Endothelial cell of umbilical vein (primary cell): ENCODE data around the gene HHIP. TPM values are rescaled to one million over a fixed set of nuclear protein-coding genes. Genes with fewer than 3 reads are reported as not detected.

Source experiments
- BruUV-seq: library from RNA; stranded (reverse); fragments of 400-500 nt; replicated peaks from 2 replicates; lab custom pipeline; 2021; lab: Mats Ljungman, UMichigan
- CTCF ChIA-PET: fragments of 300-600, 350-600 bp; sonication (Branson Sonifier 250); formaldehyde crosslinking; loops from one replicate; lab custom pipeline; 2021; ENCODE audit warnings: antibody characterized with exemption, inconsistent platforms; lab: Charles Lee
- POLR2A ChIA-PET: fragments of 300-600, 350-600 bp; sonication (Branson Sonifier 250); formaldehyde crosslinking; loops from one replicate; lab custom pipeline; 2021; ENCODE audit warnings: antibody characterized with exemption, inconsistent platforms; lab: Charles Lee
- DNase-seq: peaks from one replicate; pipeline ENCODE4 v3.0.0-alpha.2; 2011; ENCODE audit warnings: low read depth, low spot score
- FAIRE-seq: peaks from 2 replicates; lab custom pipeline; 2011; peaks lifted over from hg19 to GRCh38; lab: Jason Lieb, UNC
- H2AFZ ChIP-seq: 2 replicates; pipeline ENCODE4 v1.6.0; 2012; ENCODE audit warnings: low read depth, low read length, control low read depth, inconsistent platforms
- H3K27ac ChIP-seq: 2 replicates; pipeline ENCODE4 v1.5.1; 2011; ENCODE audit warnings: low read depth, mild to moderate bottlenecking, control low read depth, low read length, moderate library complexity; ENCODE audit not compliant: insufficient read depth
- H3K27me3 ChIP-seq, 2 experiments: 2 replicates each; pipeline versions ENCODE4 v1.6.0 to v1.6.1; 2011; ENCODE audit warnings: low read length in 2 of 2, mixed read lengths in 1 of 2; ENCODE audit not compliant: control insufficient read depth in 2 of 2, insufficient read depth in 2 of 2
- H3K36me3 ChIP-seq, 2 experiments: 2 replicates in 1 of 2; 3 replicates in 1 of 2; pipeline ENCODE4 v1.5.1; 2011; ENCODE audit warnings: low read length in 2 of 2, mild to moderate bottlenecking in 1 of 2, moderate library complexity in 1 of 2; ENCODE audit not compliant: control insufficient read depth in 2 of 2, insufficient read depth in 2 of 2; ENCODE audit errors: extremely low read depth in 1 of 2
- H3K4me1 ChIP-seq: 3 replicates; pipeline ENCODE4 v1.5.1; 2011; ENCODE audit warnings: mild to moderate bottlenecking, low read length; ENCODE audit not compliant: control insufficient read depth, insufficient read depth; ENCODE audit errors: extremely low read depth
- H3K4me2 ChIP-seq: 2 replicates; pipeline ENCODE4 v1.6.1; 2011; ENCODE audit warnings: low read length, control low read depth, mixed read lengths; ENCODE audit not compliant: insufficient read depth
- H3K4me3 ChIP-seq, 3 experiments: fragments of 200-600 bp in 1 of 3; sonication (generic), shearing (Covaris generic) in 1 of 3; replicated peaks in 1 of 3; 2 replicates each; pipeline ENCODE4 v1.5.1; 2011 to 2016; ENCODE audit warnings: control low read depth in 3 of 3, low read length in 3 of 3, mild to moderate bottlenecking in 2 of 3, inconsistent platforms in 1 of 3, low read depth in 1 of 3, moderate library complexity in 1 of 3; ENCODE audit not compliant: insufficient read depth in 1 of 3
- H3K79me2 ChIP-seq: 2 replicates; pipeline ENCODE4 v1.6.0; 2012; ENCODE audit warnings: low read length, inconsistent platforms; ENCODE audit not compliant: control insufficient read depth, insufficient read depth
- H3K9ac ChIP-seq: replicated peaks from 2 replicates; pipeline ENCODE3; 2011; ENCODE audit warnings: low read length, control low read depth; ENCODE audit not compliant: insufficient read depth; ENCODE audit errors: extremely low read depth
- H3K9me1 ChIP-seq: replicated peaks from 3 replicates; pipeline ENCODE4 v1.6.0; 2011; ENCODE audit warnings: mild to moderate bottlenecking, low read length; ENCODE audit not compliant: control insufficient read depth, insufficient read depth; ENCODE audit errors: extremely low read depth
- H3K9me3 ChIP-seq: replicated peaks from 2 replicates; pipeline ENCODE4 v1.5.1; 2012; ENCODE audit warnings: low read length, inconsistent platforms; ENCODE audit not compliant: control insufficient read depth, insufficient read depth
- H4K20me1 ChIP-seq: replicated peaks from 2 replicates; pipeline ENCODE3; 2011; ENCODE audit warnings: mild to moderate bottlenecking, low read length; ENCODE audit not compliant: control insufficient read depth, insufficient read depth; ENCODE audit errors: extremely low read depth
- EZH2 ChIP-seq: IDR thresholded peaks from 2 replicates; pipeline ENCODE4 v1.6.1; 2012; ENCODE audit warnings: borderline replicate concordance, low read depth, mild to moderate bottlenecking, moderate library complexity, low read length, inconsistent platforms; ENCODE audit not compliant: severe bottlenecking
- FOS ChIP-seq: IDR thresholded peaks from 2 replicates; pipeline ENCODE4 v1.6.1; 2011; ENCODE audit warnings: mild to moderate bottlenecking, low read length, moderate library complexity, borderline replicate concordance; ENCODE audit not compliant: insufficient read depth
- GATA2 ChIP-seq: IDR thresholded peaks from 2 replicates; pipeline ENCODE4 v1.7.0; 2011; ENCODE audit warnings: low read depth, mild to moderate bottlenecking, moderate library complexity, mixed read lengths, low read length; ENCODE audit not compliant: insufficient read length, insufficient read depth
- MYC ChIP-seq: IDR thresholded peaks from one replicate; pipeline ENCODE4 v1.6.1; 2011; ENCODE audit warnings: mild to moderate bottlenecking, low read depth, low read length
- POLR2A ChIP-seq: IDR thresholded peaks from 2 replicates; pipeline ENCODE4 v1.6.1; 2012; ENCODE audit warnings: low read depth, mild to moderate bottlenecking, control low read depth, low read length
- POLR2AphosphoS5 ChIP-seq: IDR thresholded peaks from 2 replicates; pipeline ENCODE4 v1.6.1; 2012; ENCODE audit warnings: low read depth, mild to moderate bottlenecking, control low read depth, low read length, moderate library complexity; ENCODE audit not compliant: insufficient read depth
- dilution Hi-C: fragments of 300-500 bp; cut with MboI; formaldehyde crosslinking; loops from one replicate; pipeline ENCODE4 v1.15.0; 2019; ENCODE audit warnings: low sequenced_read_pairs; ENCODE audit not compliant: extremely low pct_ligation_motif_present
- intact Hi-C: fragments of 100-400 bp; cut with micrococcal nuclease; formaldehyde crosslinking; loops from one replicate; pipeline ENCODE4 v1.10.0; 2022
- polyA plus RNA-seq, 4 experiments: library from polyadenylated mRNA; depleted of rRNA in 3 of 4; stranded (reverse) in 3 of 4; unstranded in 1 of 4; fragments of >200 nt; gene quantifications; 2 replicates each; pipeline versions ENCODE4 v1.2.1 to v1.2.3, GENCODE V29; 2011 to 2012; ENCODE audit warnings: missing spikeins in 1 of 4
- total RNA-seq: library from RNA; stranded (reverse); gene quantifications from 2 replicates; pipeline ENCODE4 v1.2.3, GENCODE V29; 2021
- TF ChIP-seq, protein P1 (sequence below): IDR thresholded peaks from 2 replicates; pipeline ENCODE4 v1.6.1; 2011; ENCODE audit not compliant: insufficient read depth, insufficient read length

HHIP gene
- total and polyA plus RNA-seq, 2 donors (not counting 3 experiments of a cell fraction or from before 2014, with no cell fraction given), result 239 to 971 TPM

DNA sequence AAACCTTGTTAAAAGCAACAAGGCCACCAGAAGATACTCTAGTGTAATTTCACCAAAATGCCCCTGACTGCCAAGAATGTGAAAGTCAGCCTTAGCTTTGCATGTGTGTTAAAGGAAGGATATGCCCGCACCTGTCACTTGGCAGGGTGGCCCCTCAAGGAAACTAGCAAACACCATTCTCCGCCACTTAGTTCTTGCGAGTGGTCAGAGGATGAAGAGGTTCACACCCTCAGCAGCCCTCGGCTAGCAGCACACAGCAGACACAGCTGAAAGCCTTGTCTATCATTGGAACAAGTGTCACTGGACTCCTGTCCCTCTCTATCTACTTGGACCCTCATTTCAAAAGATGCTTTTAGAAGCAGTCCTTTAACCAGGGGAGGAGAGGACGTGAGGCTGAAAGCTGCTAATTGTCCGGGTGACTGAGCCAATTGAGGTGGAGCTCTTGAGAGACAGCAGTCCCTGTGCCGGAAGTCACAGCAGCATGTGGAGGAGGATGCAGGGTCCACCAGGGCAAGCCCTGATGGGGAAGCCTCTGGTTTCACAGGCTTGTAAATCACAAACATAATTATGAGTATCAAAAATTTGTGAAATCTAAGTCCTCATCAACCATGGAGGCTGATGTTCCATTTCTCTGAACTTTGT lies 18.0 kb downstream of the HHIP start:
- BruUV-seq, result no TSS peak
- intact Hi-C loops (no loop called here), dilution Hi-C loops (no loop called here)
- TF ChIP-seq EZH2 (no peak), MYC (no peak), GATA2 (no peak), POLR2A (no peak), POLR2AphosphoS5 (peak; percentile 37), FOS (no peak)
- no peak for DNase-seq
- no peak overlapping the region for H2AFZ ChIP-seq
- H3K79me2 ChIP-seq, result peaks cover 85% of the 10 kb centered on the region
- ChIA-PET CTCF (no interaction called here), POLR2A (no interaction called here)
- no peak overlapping the region for H3K4me2 ChIP-seq
- H3K27me3 ChIP-seq, result no peaks in the 10 kb centered on the region
- no peak overlapping the region for H3K9ac ChIP-seq
- H3K4me1 ChIP-seq, result peaks cover 35% of the 10 kb centered on the region
- no peak for FAIRE-seq
- peaks cover 20% of the 10 kb centered on the region for H4K20me1 ChIP-seq
- H3K9me3 ChIP-seq, result no peaks in the 10 kb centered on the region
- no peak overlapping the region for H3K4me3 ChIP-seq
- H3K36me3 ChIP-seq, result peaks cover 19 to 78% of the 10 kb centered on the region in 2 experiments
- H3K9me1 ChIP-seq, result no peaks in the 10 kb centered on the region
- no peak overlapping the region for H3K27ac ChIP-seq

DNA sequence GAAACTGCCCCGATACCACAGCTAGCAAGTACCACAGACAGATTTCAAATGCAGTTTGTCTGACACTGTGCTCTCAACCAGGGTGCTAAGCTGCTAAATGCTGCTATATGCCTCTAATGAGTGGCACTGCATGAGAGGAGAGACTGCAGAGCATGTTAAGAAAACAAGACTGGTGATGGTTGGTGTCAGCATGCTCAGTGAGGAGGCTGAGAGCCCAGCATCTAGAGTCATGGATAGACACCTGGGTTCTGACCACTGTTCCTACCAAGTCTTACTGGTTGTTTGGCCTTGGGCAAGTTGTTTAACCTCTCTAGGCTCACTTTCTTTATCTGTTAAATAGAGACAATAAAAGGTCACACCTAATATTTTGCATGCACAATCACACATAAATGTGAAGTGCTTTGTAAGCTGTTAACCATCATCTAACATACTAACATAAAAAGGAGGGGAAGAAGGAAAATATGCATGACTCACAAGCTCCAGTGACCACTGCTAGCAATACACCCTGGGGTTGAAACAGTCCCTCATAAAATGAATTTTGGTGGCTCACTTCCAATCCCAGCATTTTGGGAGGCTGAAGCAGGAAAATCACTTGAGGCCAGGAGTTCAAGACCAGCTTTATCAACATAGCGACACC lies 20.7 kb downstream of the HHIP start:
- ChIA-PET POLR2A (no interaction called here), CTCF (interaction anchor here (0.9 to 1.1 kb wide), 3 partner anchors 13 to 110 kb away, joined by 3 read pairs; no protein-coding TSS in a partner anchor)
- no peaks in the 10 kb centered on the region for H3K9me1 ChIP-seq
- peaks cover 19% of the 10 kb centered on the region for H3K4me1 ChIP-seq
- peaks cover 16 to 69% of the 10 kb centered on the region in 2 experiments for H3K36me3 ChIP-seq
- H3K27me3 ChIP-seq, result no peaks in the 10 kb centered on the region
- H4K20me1 ChIP-seq, result peaks cover 8% of the 10 kb centered on the region
- peak; percentile 26 for FAIRE-seq
- intact Hi-C loops, result no loop called here
- no peak overlapping the region for H2AFZ ChIP-seq
- dilution Hi-C loops, result no loop called here
- peaks cover 74% of the 10 kb centered on the region for H3K79me2 ChIP-seq
- no TSS peak for BruUV-seq
- H3K4me3 ChIP-seq, result no peak overlapping the region
- H3K9ac ChIP-seq, result no peak overlapping the region
- no peaks in the 10 kb centered on the region for H3K9me3 ChIP-seq
- no peak overlapping the region for H3K27ac ChIP-seq
- DNase-seq, result peak; percentile 66
- no peak for TF ChIP-seq MYC
- TF ChIP-seq, protein P1, sequence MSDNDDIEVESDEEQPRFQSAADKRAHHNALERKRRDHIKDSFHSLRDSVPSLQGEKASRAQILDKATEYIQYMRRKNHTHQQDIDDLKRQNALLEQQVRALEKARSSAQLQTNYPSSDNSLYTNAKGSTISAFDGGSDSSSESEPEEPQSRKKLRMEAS, result no peak
- no peak overlapping the region for H3K4me2 ChIP-seq
